Fibroblast of peridontal ligament (primary cell): ENCODE data around the gene POTEJ.
"Not testable (repeated sequence)": the region's sequence is repeated elsewhere in the genome, so short reads cannot be mapped to it uniquely, and the experiment has no call there.

ENCODE experiments used
- DNase-seq: peaks from one replicate; pipeline ENCODE4 v3.0.0-alpha.2; 2010; ENCODE audit errors: extremely low read depth

The POTEJ gene

GRCh38 chr2:130601648-130602302 is 9.5 kb upstream of the POTEJ start:
- DNase-seq = not testable (repeated sequence)

GRCh38 chr2:130608276-130609001 is 2.8 kb upstream of the POTEJ start:
- not testable (repeated sequence) for DNase-seq

- not testable (repeated sequence) for DNase-seq
Measured at GRCh38 chr2:130609002-130609920, 2.0 kb upstream of the POTEJ start.

- DNase-seq = not testable (repeated sequence)
Measured at GRCh38 chr2:130610486-130610885, 754 bp upstream of the POTEJ start.

DNA sequence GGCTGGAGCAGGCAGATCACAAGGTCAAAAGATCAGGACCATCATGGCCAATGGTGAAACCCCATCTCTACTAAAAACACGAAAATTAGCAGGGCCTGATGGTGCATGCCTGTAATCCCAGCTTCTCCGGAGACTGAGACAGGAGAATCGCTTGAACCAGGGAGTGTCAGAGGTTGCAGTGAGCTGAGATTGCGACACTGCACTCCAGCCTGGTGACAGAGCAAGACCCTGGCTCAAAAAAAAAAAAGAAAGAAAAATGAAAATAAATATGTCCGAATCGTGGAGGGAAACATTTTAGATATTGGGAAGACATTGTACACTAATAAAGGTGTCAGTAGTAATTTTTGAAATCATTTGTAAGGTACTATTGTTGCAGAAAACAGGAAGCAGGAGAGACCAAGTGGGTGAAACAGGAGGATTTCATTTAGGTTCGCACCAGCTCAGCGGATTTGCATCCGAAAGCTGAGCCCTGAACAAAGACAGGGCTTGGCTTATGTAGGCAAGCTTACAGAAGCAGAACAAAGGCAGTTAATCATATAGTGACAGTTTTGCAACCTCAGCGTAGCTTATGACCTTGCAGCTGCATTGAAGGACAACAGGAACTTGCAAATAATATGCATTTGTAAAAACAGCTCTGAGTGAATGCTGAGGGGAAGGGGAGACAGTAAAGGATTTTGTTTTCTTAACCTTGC is 17.7 kb downstream of the POTEJ start:
- DNase-seq = not testable (repeated sequence)

DNA sequence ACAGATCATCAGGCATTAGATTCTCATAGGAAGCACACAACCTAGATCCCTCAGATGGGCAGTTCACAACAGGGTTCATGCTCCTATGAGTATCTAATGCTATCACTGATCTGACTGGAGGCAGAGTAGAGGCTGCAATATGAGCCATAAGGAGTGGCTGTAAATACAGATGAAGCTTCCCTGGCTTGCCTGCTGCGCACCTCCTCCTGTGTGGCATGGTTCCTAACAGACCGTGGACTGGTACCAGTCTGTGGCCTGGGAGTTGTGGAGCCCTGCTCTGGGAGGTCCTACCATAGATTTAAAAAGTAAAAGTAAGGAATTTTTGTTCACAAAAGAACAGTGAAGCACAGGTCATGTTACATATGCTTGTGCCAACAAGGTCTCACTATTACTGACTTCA is 27.7 kb downstream of the POTEJ start:
- not testable (repeated sequence) for DNase-seq

GRCh38 chr2:130641688-130642087 is 30.4 kb downstream of the POTEJ start:
- not testable (repeated sequence) for DNase-seq

- DNase-seq = not testable (repeated sequence)
Measured at GRCh38 chr2:130649285-130649684, 38.0 kb downstream of the POTEJ start.

- not testable (repeated sequence) for DNase-seq
Measured at GRCh38 chr2:130664506-130664905, 53.3 kb downstream of the POTEJ start.

DNA sequence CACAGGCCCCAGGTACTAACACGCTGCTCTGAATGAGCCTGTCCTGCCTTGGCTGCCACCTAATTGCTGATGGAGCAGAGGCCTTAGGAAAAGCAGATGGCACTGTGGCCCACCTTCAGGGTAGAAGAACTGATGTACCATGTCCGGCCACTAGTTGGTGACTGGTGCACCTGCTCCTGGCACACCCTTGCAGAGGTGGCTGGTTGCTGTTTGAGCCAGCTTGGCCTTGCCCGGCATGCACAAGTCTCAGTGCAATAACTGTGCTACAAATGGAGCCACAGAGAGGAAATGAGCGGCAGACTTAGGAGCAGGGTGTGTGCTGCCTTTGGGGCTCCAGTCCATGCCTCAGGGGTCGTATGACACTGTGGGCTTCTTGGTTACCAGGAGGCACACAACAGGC is 54.4 kb downstream of the POTEJ start:
- not testable (repeated sequence) for DNase-seq

DNA sequence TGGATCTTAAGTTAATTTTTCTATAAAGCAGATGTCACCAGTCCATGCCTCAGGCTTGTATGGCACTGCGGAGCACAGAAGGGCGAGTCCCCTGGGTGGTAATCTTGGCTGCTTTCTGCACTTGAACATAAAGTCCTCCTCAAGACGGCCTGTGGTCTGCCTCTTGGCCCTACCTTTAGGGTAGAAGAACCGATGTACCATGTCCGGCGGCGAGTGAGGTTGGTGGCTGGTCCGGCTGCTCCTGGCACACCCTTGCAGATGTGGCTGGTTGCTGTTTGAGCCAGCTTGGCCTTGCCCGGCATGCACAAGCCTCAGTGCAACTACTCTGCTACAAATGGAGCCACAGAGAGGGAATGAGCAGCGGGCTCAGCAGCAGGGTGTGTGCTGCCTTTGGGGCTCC is 56.3 kb downstream of the POTEJ start:
- not testable (repeated sequence) for DNase-seq

DNA sequence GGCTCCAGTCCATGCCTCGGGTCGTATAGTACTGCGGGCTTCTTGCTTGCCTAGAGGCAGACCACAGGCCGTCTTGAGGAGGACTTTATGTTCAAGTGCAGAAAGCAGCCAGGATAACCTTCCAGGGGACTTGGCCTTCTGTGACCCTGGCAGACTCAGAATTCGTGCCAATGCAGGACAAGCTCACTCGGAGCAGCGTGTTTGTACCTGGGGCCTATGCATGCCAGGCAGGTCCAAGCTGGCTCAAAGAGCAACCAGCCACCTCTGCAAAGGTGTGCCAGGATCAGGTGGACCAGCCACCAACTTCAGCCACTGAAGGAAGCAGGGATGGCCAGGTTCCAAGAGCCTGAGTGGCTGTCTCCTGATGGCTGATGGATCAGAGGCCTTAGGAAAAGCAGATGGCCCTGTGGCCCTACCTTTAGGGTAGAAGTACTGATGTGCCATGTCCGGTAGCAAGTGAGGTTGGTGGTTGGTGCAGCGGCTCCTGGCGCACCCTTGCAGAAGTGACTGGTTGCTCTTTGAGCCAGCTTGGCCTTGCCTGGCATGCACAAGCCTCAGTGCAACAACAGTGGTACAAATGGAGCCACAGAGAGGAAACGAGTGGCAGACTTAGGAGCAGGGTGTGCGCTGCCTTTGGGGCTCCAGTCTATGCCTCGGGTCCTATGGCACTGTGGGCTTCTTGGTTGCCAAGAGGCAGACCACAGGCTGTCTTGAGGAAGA is 58.9 kb downstream of the POTEJ start:
- DNase-seq = not testable (repeated sequence)

- not testable (repeated sequence) for DNase-seq
Measured at GRCh38 chr2:130692041-130692770, 81.0 kb downstream of the POTEJ start.

GRCh38 chr2:130693474-130693873 is 82.2 kb downstream of the POTEJ start:
- DNase-seq = not testable (repeated sequence)

- DNase-seq = not testable (repeated sequence)
Measured at GRCh38 chr2:130703250-130703649, 92.0 kb downstream of the POTEJ start.
